Kasumi-1 (cell line): ENCODE results near the gene GPR4.
"Not testable (repeated sequence)": the region's sequence is repeated elsewhere in the genome, so short reads cannot be mapped to it uniquely, and the experiment has no call there.

Experiments
- DNase-seq, 2 experiments: peaks; one replicate each; lab custom pipeline; 2025; lab: John Stamatoyannopoulos, UW

Gene GPR4

DNA sequence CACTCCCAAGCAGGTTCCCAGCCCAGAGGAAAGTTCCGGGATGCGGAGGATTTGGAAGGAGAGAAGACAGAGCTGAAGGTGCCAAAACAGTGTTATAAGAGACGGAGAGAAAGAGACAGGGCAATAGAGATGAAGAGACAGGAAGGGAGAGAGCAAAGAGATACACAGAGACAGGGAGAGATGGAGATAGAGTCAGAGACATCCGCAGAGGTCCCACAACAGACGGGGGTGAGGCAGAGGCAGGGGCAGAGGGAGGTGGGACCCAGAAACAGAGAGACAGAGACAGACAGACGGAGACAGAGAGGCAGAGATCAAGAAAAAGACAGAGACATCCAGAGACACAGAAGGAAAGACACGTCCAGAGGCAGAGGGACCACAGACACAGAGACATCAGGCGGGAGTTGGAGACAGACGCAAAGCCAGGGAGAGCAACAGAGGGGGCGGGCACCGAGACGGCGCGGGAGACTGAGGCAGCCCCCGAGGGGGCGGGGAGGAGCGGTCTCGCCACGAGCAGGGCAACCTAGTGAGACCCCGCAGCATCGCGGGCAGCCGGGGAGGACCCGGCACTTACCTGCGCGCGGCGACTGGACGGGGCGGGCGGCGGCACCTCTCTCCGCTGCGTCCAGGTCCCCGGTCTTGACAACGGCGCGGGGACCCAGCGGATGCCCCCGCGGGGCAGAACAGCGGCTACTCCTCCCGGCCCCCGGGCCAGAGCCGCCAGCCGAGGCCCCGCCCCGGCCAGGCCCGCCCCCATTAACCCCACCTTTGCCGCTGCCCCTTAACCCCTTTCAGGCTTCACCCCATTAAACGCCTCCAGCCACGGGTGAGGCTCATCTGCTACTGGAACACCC, at the start of gene GPR4:
Gene GPR4, minus strand, starts transcription at position 689 of the 851 bp plus-strand sequence. CDS start 10,346 bp downstream, outside the sequence.
- no peak for DNase-seq

- no peak for DNase-seq
Measured at GRCh38 chr19:45650722-45651121, 48.7 kb upstream of the GPR4 start.

DNA sequence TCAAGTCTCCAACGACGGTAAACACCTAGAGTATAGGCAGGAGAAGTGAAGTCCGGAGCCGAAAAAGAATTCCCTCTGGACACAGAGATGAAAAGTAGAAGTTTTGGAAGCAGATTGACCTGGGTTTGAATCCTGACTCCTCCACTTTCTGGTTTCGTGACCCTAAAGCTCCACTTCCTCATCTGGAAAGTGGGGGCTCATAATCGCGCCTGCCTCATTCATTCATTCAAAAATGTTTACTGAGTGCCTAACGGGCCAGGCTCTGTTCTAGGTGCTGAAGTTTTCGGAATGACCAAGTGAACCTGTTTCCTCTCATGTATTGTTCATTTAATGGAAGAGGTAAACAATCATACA, 44.3 kb upstream of the GPR4 start:
- no peak for DNase-seq

DNA sequence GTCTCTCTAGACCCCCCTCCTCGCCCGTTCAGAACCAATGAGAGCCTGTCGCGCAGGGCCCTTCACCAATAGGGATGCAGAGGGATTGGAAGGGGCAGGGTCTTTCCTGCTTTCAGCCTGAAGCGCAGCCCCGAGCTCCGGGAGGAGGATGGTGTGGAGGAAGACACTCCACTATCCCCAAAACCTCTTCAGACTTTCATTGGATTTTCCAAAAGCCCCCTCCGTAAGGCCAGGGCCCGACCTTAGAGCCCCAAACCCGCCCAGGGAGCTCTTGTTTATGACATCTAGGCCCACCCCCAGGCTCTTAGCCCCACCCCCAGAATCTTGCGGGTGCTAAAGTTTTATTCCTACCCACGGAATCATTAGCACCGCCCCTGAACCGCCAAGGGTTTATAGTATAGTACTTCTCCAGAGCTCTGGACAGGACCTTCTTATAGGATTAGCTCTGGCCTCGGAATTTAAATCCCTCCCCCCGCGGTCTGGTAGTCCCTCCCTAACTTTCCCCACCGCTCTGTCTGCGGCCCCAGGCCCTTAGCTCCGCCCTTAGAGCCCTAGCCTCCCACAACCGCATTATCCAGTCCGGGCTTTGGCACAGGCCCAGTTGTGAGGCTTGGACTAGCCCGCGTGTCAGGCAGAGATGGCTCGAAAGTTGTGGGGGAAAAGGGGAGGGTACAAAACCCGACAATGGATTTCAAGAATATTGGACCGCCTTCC, 43.8 kb upstream of the GPR4 start:
- DNase-seq, result no peak

GRCh38 chr19:45645068-45645630, 43.1 kb upstream of the GPR4 start:
- no peak for DNase-seq

DNA sequence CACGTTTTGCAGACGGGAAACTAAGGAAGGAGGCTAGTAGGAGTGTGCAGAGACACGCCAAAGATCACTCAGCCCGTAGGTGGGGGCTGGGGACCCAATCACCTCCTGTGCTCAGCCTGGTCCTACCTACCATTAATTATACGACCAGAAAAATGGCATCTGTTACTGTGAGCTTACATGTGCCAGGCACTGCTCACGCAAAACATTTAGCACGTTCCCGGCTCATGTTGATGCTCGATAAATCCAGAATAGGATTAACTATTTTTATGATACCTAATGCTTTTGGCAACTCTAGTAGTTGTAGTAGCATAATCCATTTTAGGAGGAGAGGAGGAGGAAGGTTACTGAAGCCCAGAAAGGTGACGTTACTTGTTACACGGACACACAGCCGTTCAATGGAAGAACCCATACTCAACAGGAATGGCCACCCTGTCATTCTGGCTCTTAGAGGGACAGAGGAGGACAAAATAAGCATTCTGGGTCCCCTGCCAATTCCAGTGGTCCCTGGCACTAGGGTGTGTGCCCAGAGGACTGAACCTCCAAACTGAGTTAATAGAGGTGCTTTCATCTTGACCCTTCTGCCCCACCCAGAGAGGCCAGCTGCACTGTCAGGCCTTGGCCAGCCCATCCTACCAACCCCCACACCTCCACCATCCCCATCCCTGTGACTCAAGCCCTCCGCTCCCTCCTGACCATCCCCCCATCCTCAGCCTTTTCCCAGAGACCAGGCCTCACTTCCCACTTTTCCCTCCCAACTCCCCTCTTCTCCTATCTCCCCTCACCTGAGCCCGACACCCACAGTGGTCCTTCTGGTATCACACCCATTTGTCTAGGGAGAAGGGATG, 42.1 kb upstream of the GPR4 start:
- DNase-seq, result no peak

DNA sequence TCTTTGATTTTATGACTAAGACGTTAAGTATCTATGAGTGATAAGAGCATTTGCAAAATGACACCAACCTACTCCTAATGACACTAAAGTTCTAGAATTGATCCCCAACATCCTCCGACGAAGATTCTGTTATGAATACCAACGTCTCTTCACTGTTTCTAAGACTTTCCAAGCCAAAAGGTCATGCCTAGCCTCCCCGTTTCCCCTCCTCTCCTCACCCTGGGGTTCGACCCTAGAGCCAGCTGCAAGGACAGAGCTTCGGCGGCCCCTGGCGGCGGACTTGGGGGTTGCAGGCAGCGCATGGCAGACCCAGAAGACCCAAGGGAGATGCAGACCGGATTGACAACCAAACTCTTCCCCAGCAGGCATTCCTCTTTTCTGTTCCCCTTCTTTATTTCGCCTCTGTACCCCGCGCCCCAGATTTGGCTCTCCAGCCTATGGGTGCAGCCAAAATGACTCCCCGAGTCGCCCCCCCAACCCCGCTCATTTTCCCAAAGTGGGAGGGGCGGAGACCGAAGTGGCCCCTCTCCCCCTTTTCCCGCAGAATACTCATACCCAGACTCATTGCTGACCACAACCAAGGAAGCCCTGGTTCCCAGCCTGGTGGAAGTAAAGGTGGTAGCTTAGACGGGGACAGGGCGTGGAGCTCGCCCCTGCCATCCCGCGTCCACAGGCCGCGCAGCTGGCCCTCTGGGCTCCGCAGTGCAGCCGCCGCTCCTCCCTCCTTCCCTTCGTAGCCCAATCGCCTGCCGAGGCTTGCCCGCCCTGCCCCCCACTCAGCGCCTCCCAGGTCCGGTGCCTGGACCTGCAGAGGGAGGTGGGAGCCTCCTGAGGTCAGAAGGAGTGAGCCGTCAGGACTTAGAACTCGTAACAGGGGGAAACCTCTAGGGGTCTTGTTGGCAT, 41.3 kb upstream of the GPR4 start:
- peak; percentile 85 to 88 for DNase-seq

- peak; percentile 93 for DNase-seq
Measured at GRCh38 chr19:45641274-45642105, 39.5 kb upstream of the GPR4 start.

GRCh38 chr19:45640849-45641273, 38.8 kb upstream of the GPR4 start:
- DNase-seq, result no peak

GRCh38 chr19:45638930-45639729, 37.1 kb upstream of the GPR4 start, which contains the start of gene EML2:
Gene EML2, minus strand, starts transcription at chr19:45639397. Its CDS starts 21 bp downstream, at chr19:45639376.
- peak; percentile 41 to 45 for DNase-seq

DNA sequence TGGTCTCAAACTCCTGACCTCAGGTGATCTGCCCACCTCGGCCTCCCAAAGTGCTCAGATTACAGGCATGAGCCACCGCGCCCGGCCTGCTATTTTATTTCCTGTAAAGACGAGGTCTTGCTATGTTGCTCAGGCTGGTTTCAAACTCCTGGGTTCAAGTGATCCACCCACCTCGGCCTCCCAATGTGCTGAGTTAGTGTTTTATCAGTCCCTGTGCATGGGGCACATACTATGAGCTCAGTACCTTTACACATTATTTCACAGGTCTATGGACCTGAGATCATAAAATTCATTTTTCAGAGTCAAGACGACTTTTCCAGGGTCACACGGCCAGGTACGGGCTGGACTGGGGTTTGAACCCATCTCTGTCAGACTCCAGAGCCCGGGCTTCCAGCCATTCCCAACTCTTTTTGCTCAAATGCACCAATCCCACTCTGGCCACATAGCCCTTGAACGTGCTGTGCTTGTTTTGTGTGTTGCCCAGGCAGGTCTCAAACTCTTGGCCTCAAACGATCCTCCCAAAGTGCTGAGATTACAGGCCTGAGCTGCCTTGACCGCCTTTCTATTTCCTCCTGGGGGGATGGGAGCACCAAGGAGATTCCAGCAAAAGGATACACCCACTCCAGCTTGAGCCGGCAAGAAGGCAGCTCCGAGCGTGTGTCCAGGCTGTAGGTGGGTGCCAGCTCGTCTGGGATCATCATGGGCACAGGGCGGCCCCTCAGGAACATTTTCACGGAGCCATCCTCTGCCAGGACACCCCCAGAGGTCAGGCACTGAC, 36.1 kb upstream of the GPR4 start:
- DNase-seq, result no peak

DNA sequence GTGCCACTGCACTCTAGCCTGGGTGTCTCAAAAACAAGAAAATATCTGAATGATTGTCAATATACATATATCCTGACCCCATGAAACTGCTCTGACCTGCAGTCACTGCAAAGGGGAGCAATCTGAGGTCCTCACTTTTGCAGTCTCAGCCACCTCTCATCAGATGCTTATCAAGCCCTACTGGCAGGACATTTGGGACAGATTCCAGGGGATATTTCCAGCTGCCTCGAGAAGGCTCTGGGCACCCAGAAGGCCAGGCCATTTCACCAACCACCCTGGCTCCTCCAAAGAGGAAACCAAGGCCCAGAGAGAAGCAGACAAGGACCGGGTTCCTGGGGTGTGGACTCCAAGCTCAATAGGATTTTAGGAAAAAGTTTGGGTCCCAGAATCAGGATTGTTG, 34.9 kb upstream of the GPR4 start:
- DNase-seq, result no peak

DNA sequence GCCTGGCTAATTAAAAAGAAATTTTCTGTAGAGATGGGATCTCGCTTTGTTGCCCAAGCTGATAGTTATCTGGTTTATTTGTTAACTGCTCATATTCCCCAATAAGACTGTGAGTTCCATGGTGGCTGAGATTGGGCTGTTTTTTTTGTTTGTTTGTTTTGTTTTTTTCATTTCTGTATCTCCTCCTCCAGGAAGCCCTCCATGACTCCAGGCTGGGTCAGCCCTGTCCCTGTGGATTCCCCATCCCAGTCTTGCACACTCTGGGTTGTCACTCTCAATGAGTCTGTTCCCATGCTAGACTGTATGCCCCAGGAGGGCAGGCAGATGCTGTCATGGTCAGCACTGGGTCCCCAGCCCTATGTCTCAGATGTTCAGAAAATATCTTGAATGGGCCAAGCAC, 34.3 kb upstream of the GPR4 start:
- DNase-seq, result no peak

- no peak for DNase-seq
Measured at GRCh38 chr19:45632468-45633196, 30.6 kb upstream of the GPR4 start.

GRCh38 chr19:45630463-45630862, 28.5 kb upstream of the GPR4 start:
- DNase-seq, result no peak

DNA sequence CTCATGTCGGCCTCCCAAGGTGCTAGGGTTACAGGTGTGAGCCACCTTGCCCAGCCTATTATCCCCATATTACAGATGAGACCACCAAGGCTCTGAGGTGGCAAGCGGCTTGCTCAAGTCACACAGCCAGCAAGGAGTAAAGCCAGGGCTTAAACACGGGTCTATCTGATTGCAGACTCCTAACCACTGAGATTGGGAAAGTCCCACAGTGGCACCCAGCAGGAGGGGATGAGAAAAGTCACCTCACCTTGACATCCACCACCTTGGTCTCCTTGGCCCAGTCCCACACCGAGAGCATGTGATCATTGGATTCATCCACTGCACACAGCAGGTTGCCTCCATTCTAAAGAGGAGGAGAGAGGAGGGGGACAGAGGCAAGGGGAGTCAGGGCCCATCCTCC, 27.7 kb upstream of the GPR4 start:
- DNase-seq, result no peak

DNA sequence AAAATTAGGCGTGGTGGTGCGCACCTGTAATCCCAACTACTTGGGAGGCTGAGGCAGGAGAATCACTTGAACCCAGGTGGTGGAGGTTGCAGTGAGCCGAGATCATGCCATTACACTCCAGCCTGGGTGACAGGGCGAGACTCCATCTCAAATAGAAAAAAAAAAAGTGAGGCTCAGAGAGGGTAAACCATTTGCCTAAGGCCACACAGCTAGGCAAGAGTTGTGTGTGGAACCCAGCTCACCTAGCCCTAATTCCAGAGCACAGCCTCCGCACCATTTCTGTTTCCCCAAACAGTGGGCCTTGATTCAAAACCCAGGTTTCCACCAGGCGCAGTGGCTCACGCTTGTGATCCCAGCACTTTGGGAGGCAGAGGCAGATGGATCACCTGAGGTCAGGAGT, 26.2 kb upstream of the GPR4 start:
- not testable (repeated sequence) for DNase-seq

GRCh38 chr19:45623984-45624383, 22.0 kb upstream of the GPR4 start:
- DNase-seq, result no peak
